Glutamatergic neuron (in vitro differentiated cells): ENCODE results near the gene IKBKE. TPM values are rescaled to one million over a fixed set of nuclear protein-coding genes. Genes with fewer than 3 reads are reported as not detected.

Experiments used
- DNase-seq: peaks from one replicate; pipeline ENCODE4 v3.0.0; 2022
- H3K27ac Mint-ChIP-seq: one replicate; pipeline ENCODE4 v1.8.0; 2020; ENCODE audit warnings: mild to moderate bottlenecking, mixed read lengths, inconsistent platforms; ENCODE audit not compliant: unreplicated experiment
- H3K27me3 Mint-ChIP-seq: one replicate; pipeline ENCODE4 v1.8.0; 2020; ENCODE audit warnings: mild to moderate bottlenecking, moderate library complexity, mixed read lengths, inconsistent platforms; ENCODE audit not compliant: unreplicated experiment
- H3K36me3 Mint-ChIP-seq: one replicate; pipeline ENCODE4 v1.8.0; 2020; ENCODE audit warnings: mild to moderate bottlenecking, mixed read lengths, inconsistent platforms; ENCODE audit not compliant: unreplicated experiment
- H3K4me1 Mint-ChIP-seq: one replicate; pipeline ENCODE4 v1.8.0; 2020; ENCODE audit warnings: mild to moderate bottlenecking, low read depth, mixed read lengths, inconsistent platforms; ENCODE audit not compliant: unreplicated experiment
- H3K4me3 Mint-ChIP-seq: one replicate; pipeline ENCODE4 v1.8.0; 2020; ENCODE audit warnings: mild to moderate bottlenecking, mixed read lengths, inconsistent platforms; ENCODE audit not compliant: unreplicated experiment
- H3K9me3 Mint-ChIP-seq: one replicate; pipeline ENCODE4 v1.8.0; 2020; ENCODE audit warnings: mild to moderate bottlenecking, moderate library complexity, mixed read lengths, inconsistent platforms; ENCODE audit not compliant: unreplicated experiment
- CTCF ChIP-seq: fragments of 200-600 bp; sonication (generic); IDR thresholded peaks from one replicate; pipeline ENCODE4 v1.5.0; 2021; ENCODE audit not compliant: partially characterized antibody, unreplicated experiment
- total RNA-seq: library from RNA; stranded (reverse); fragmentation: NEBNext Ultra II Directional; extraction: Animal tissue kit (Norgen Biotek cat#: 25700); gene quantifications from one replicate; pipeline ENCODE4 v1.2.1, GENCODE V29; 2021; ENCODE audit not compliant: unreplicated experiment

Gene IKBKE
- total RNA-seq, 1 donor from 2014 or later = 0.20 TPM

- H3K27me3 Mint-ChIP-seq = no peaks in the 10 kb centered on the region
- TF ChIP-seq CTCF = no peak
- no peak overlapping the region for H3K4me3 Mint-ChIP-seq
- no peaks in the 10 kb centered on the region for H3K9me3 Mint-ChIP-seq
- H3K4me1 Mint-ChIP-seq = peaks cover 14% of the 10 kb centered on the region
- DNase-seq = no peak
- no peak overlapping the region for H3K27ac Mint-ChIP-seq
- H3K36me3 Mint-ChIP-seq = no peaks in the 10 kb centered on the region
These were observed 22.9 kb upstream of the IKBKE start for GRCh38 chr1:206447422-206447765.

GRCh38 chr1:206447792-206448191 is 22.5 kb upstream of the IKBKE start:
- Mint-ChIP-seq H3K9me3 (no peaks in the 10 kb centered on the region), H3K4me1 (peaks cover 14% of the 10 kb centered on the region), H3K36me3 (no peaks in the 10 kb centered on the region), H3K27ac (no peak overlapping the region), H3K27me3 (no peaks in the 10 kb centered on the region), H3K4me3 (no peak overlapping the region)
- no peak for DNase-seq
- no peak for TF ChIP-seq CTCF

- H3K36me3 Mint-ChIP-seq = no peaks in the 10 kb centered on the region
- H3K4me1 Mint-ChIP-seq = peaks cover 14% of the 10 kb centered on the region
- H3K4me3 Mint-ChIP-seq = no peak overlapping the region
- DNase-seq = no peak
- no peaks in the 10 kb centered on the region for H3K9me3 Mint-ChIP-seq
- no peak overlapping the region for H3K27ac Mint-ChIP-seq
- TF ChIP-seq CTCF = no peak
- no peaks in the 10 kb centered on the region for H3K27me3 Mint-ChIP-seq
These were observed 21.8 kb upstream of the IKBKE start for GRCh38 chr1:206448471-206448870.

- Mint-ChIP-seq H3K27ac (no peak overlapping the region), H3K9me3 (no peaks in the 10 kb centered on the region), H3K27me3 (no peaks in the 10 kb centered on the region), H3K36me3 (no peaks in the 10 kb centered on the region), H3K4me1 (peaks cover 14% of the 10 kb centered on the region), H3K4me3 (no peak overlapping the region)
- DNase-seq = no peak
- no peak for TF ChIP-seq CTCF
These were observed 20.7 kb upstream of the IKBKE start for GRCh38 chr1:206449565-206449964.

GRCh38 chr1:206450281-206450680 is 20.0 kb upstream of the IKBKE start:
- H3K27ac Mint-ChIP-seq = no peak overlapping the region
- H3K27me3 Mint-ChIP-seq = no peaks in the 10 kb centered on the region
- DNase-seq = no peak
- no peak overlapping the region for H3K4me3 Mint-ChIP-seq
- H3K4me1 Mint-ChIP-seq = peaks cover 15% of the 10 kb centered on the region
- H3K36me3 Mint-ChIP-seq = no peaks in the 10 kb centered on the region
- H3K9me3 Mint-ChIP-seq = peaks cover under 1% of the 10 kb centered on the region
- no peak for TF ChIP-seq CTCF
